Heart left ventricle (tissue), 13 donors: ENCODE results near the gene SLC34A3.

Experiments
- CTCF ChIP-seq, 12 donors: fragments of 200-600 bp; sonication (generic) in 4 of 12; IDR thresholded peaks; one replicate each; pipeline versions ENCODE4 v1.5.0 to v1.8.0; 2018 to 2022; ENCODE audit warnings: antibody characterized with exemption in 12 of 12, mild to moderate bottlenecking in 5 of 12
- POLR2A ChIP-seq, 2 donors: fragments of 450-650 bp; IDR thresholded peaks; one replicate each; pipeline ENCODE4 v1.6.1; 2017; ENCODE audit warnings: antibody characterized with exemption in 2 of 2, mild to moderate bottlenecking in 2 of 2, moderate library complexity in 2 of 2
- donor health status: ischemic (EF 13 %, LVEDD 7.1; RV severe dilation, severe dysfunction).
- donor health status: DM: no; HTN: yes; CAD: no.
- donor health status: DM: no; HTN: no; CAD: no.
- donor health status: ischemic (EF 25% LVEDD 6.9; RV normal size, moderate dysfunction).
- donor health status: ischemic (EF 25% LVEDD 5.7; RV mildly dilated, moderate dysfunction).
- donor health status: ischemic (EF 35%, LVEDD 5.7; RV mildly dilated, moderate dysfunction).
- donor health status: nonischemic (EF 11% LVEDD 7.7; RV severe dilation, severe dysfunction).
- donor health status: DM: yes; HTN: yes; CAD: no.
- donor health status: PGD.
- donor health status: ischemic (EF 29% LVEDD 5.4; RV normal size, mild dysfunction).
- donor health status: nonischemic (EF 23%, LVEDD 6.1; RV moderate dilation, normal function).

- no peak for TF ChIP-seq CTCF (IDR thresholded peaks at IDR 0.05)
- TF ChIP-seq POLR2A (IDR thresholded peaks at IDR 0.05): no peak
Observed at GRCh38 chr9:137281345-137282116, 50.8 kb downstream of the SLC34A3 start.
